ENCODE measurements around the gene ADGRV1.
"Not testable (repeated sequence)": the region's sequence is repeated elsewhere in the genome, so short reads cannot be mapped to it uniquely, and the experiment has no call there.

The ADGRV1 gene

DNA sequence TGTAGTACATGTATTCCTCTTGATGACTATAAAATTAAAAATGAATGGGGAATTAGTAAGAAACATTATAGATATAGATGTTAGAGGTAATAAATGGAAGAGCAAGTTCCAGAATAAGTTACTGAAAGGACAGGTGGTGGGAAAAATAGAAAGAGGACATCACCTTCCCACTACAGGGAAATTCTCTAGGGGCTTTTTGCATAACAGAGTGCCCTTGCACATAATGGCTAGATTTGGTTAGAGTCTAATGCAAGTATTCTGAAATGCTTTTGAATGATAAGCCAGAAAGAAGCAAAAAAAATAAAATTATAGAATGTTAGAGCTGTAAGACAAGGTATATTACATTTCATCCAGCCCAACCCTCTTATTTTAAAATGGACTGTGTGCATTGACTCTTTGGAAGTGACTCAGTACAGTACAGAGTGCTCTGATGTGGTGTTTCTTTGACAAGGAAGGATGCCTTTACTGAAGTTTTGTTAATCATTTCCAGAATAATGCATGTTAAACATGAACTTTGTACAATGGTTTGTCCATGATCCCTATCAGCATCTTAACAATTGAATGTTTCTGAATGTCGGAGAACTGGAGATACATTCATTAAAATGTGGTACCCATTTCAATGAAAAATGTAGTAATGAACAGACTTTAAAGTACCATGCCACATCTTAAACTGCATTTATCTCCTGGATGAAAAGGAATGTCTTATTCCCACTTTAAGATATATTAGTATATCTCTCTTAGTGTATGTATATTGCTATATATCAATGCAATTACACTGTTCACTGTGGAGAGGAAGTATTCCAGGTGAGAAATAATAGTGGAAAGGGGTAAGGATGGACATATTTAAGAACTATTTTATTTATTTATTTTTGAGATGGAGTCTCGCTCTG lies 391.1 kb downstream of the ADGRV1 start:
- DNase-seq (ENCODE audit: insufficient read length) (no peak), FAIRE-seq (no peak)
- TF ChIP-seq TAF1 (IDR thresholded peaks at IDR 0.05; ENCODE audit: borderline replicate concordance, low read depth, low read length) (no peak), POLR2AphosphoS5 (IDR thresholded peaks at IDR 0.05; ENCODE audit: low read depth, low read length) (no peak), POLR2A (IDR thresholded peaks at IDR 0.05; ENCODE audit: low read depth, low read length) (no peak)

DNA sequence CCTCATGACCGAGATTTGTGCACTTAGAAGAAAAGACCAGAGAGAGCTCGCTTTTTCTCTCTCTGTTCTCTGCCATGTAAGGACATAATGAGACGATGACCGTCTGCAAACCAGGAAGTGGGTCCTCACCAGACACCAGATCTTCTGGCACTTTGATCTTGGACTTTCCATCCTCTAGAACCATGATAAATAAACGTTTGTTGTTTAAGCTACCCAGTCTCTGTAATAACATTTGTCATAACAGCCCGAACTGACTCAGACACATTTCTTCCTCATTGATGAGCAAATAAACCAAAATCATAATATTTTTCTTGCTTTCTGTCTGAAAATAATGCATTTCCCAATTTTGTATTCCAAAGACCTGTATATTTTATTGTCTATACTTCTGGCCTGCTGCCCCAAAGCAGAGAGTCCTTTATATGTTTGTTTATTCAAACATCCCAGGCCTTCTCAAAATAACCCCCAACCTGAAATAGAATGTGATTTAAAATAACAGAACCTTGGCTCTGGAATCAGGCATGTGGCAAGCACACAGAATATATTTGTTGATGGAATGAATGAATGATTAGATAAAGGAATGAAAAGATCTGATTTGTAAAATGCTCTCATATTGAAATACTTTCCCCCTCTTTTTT lies 396.5 kb downstream of the ADGRV1 start:
- FAIRE-seq, result no peak
- DNase-seq (ENCODE audit: insufficient read length), result no peak
- TF ChIP-seq TAF1 (IDR thresholded peaks at IDR 0.05; ENCODE audit: borderline replicate concordance, low read depth, low read length), result no peak
- TF ChIP-seq POLR2A (IDR thresholded peaks at IDR 0.05; ENCODE audit: low read depth, low read length), result no peak
- TF ChIP-seq POLR2AphosphoS5 (IDR thresholded peaks at IDR 0.05; ENCODE audit: low read depth, low read length), result no peak

DNA sequence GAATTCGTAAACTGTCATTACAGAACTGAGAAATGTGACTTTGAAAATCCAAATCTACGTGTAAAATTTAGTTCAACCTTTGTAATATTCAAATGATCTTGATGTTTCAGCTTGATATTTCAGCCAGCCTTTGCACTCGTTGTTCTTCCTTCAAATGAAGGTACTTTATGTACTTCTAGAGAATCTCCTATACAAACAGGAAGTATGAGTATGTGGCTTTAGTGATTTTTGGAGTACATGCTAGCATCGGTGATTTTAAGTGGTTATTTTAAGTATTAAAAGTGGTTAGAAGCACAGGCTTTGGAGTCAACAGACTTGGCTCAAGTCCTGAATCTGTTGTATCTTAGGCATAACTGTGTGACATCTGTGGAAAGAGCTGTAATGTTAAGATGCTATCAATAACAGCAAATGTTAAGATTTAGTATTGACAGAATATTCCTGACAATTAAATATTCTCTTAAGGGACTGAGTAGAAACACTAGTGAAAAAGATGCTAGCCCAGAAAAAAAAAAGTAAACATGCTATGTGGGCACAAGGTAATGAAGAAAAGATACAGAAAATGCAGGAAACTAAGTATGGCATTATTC lies 398.0 kb downstream of the ADGRV1 start:
- TF ChIP-seq TAF1 (IDR thresholded peaks at IDR 0.05; ENCODE audit: borderline replicate concordance, low read depth, low read length) (no peak), POLR2A (IDR thresholded peaks at IDR 0.05; ENCODE audit: low read depth, low read length) (no peak), POLR2AphosphoS5 (IDR thresholded peaks at IDR 0.05; ENCODE audit: low read depth, low read length) (no peak)
- DNase-seq (ENCODE audit: insufficient read length) (no peak), FAIRE-seq (no peak)

DNA sequence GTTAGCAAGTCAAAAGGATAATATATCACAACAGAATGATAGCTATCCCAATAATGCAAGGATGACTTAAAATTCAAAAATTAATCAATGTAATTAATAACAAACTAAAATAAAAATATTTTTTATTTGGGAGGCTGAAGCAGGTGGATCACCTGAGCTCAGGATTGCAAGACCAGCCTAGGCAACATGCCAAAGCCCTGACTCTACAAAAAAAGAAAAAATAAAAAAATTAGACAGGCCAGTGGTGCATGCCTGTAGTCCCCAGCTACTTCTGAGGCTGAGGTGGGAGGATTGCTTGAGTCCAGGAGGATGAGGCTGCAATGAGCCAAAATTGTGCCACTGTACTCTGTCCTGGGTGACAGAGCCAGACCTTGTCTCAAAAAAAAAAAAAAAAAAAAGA lies 399.3 kb downstream of the ADGRV1 start:
- no peak for DNase-seq (ENCODE audit: insufficient read length)
- FAIRE-seq, result no peak
- TF ChIP-seq TAF1 (IDR thresholded peaks at IDR 0.05; ENCODE audit: borderline replicate concordance, low read depth, low read length) (no peak), POLR2AphosphoS5 (IDR thresholded peaks at IDR 0.05; ENCODE audit: low read depth, low read length) (no peak), POLR2A (IDR thresholded peaks at IDR 0.05; ENCODE audit: low read depth, low read length) (no peak)

DNA sequence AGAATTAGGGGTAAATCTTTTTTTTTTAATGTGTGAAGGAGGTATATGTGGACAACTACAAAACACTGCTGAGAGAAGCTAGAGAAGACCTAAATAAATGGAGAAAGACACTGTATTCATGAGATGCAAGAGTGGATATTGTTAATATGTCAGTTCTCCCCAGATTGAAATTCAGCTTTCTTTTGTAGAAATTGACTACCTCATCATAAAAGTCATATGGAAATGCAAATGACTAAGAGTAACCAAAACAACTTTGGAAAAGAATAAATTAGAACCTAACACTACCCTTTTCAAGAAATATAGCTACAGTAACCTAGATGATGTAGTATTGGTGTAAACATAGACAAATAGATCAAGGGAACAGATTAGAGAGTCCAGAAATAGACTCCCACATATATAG lies 400.7 kb downstream of the ADGRV1 start:
- DNase-seq (ENCODE audit: insufficient read length), result no peak
- no peak for TF ChIP-seq POLR2AphosphoS5 (IDR thresholded peaks at IDR 0.05; ENCODE audit: low read depth, low read length)
- TF ChIP-seq TAF1 (IDR thresholded peaks at IDR 0.05; ENCODE audit: borderline replicate concordance, low read depth, low read length), result no peak
- TF ChIP-seq POLR2A (IDR thresholded peaks at IDR 0.05; ENCODE audit: low read depth, low read length), result no peak
- no peak for FAIRE-seq

DNA sequence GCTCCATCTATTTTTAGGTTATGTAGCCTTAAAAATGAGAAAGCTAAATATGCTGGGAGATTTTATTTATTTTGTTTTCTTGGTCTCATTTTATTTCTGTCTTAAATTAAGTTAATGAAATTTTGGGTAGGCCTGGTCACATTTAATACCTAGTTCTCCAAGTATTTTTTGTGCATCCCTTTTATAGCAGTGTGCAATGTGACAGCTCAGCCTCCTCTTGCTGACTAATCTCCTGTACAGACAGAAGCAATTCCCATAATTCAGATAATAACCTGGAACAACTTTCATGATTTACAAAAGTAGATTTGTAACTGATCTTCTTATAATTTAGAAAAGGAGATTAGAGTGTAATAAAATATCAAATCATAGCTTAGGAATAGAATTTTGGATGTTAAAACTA lies 403.9 kb downstream of the ADGRV1 start:
- DNase-seq (ENCODE audit: insufficient read length) (no peak), FAIRE-seq (no peak)
- TF ChIP-seq POLR2AphosphoS5 (IDR thresholded peaks at IDR 0.05; ENCODE audit: low read depth, low read length) (no peak), POLR2A (IDR thresholded peaks at IDR 0.05; ENCODE audit: low read depth, low read length) (no peak), TAF1 (IDR thresholded peaks at IDR 0.05; ENCODE audit: borderline replicate concordance, low read depth, low read length) (no peak)

DNA sequence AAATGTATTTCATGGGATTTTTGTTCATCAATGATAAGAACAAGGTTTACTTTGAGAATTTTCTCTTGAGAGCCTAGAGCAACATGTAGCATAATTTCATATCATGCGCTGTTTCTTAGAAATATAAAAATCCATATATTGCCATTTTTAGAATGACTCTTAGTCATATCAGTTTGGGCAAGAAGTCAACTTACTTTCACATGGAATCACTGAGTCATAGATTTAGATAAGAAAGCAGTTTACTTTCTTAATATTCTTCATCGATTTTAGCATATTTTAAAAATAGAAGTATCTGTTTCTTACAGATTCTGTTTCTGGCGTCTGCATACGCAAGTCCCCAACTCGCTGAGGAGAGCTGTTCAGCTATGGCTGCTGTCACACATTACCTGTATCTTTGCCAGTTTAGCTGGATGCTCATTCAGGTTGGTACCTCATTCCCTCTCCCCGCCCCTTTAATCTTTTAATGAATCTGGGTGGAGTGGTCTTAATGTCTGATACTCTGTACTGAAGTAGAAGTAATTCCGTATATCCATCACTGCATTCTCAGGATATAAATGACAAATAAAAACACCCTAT lies 406.6 kb downstream of the ADGRV1 start:
- DNase-seq (ENCODE audit: insufficient read length), result no peak
- TF ChIP-seq POLR2AphosphoS5 (IDR thresholded peaks at IDR 0.05; ENCODE audit: low read depth, low read length), result no peak
- TF ChIP-seq TAF1 (IDR thresholded peaks at IDR 0.05; ENCODE audit: borderline replicate concordance, low read depth, low read length), result no peak
- no peak for TF ChIP-seq POLR2A (IDR thresholded peaks at IDR 0.05; ENCODE audit: low read depth, low read length)
- no peak for FAIRE-seq

DNA sequence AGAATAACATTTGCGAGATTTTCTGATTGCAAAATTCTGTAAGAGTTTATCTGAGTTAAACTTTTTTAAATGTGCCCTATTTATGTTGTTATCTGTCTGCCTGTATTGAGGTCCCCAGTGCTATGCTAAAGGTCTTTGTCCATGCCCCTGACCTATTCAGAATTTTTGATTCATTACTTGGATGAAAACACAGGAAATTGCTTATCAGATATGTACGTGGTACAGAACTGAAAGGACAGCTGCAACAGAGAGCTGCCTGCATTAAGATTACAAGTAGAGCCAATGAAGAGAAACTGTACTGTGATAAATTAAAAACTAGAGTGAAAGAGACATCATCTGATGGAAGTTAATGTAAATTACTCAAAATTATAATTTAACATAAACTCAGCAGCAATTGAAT lies 408.8 kb downstream of the ADGRV1 start:
- TF ChIP-seq POLR2A (IDR thresholded peaks at IDR 0.05; ENCODE audit: low read depth, low read length) (no peak), TAF1 (IDR thresholded peaks at IDR 0.05; ENCODE audit: borderline replicate concordance, low read depth, low read length) (no peak), POLR2AphosphoS5 (IDR thresholded peaks at IDR 0.05; ENCODE audit: low read depth, low read length) (no peak)
- FAIRE-seq (no peak), DNase-seq (ENCODE audit: insufficient read length) (no peak)

DNA sequence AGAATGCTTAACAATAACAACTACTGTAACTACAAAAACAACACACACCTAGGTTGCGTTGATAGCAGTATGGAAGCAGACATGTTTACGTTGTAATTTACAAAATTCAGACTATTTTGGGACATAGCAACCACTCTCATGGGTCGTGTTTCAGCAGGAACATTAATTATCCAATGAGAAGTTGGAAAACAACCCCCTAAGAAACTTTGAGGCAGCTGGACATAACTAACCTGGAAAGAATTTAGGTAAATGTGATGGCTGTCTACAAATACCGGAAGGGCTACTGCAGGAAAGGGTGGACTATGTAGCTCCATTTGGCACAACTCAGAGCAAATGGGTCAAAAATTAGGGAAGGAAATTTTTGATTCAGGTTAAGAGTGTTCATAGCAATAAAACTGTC lies 409.3 kb downstream of the ADGRV1 start:
- DNase-seq (ENCODE audit: insufficient read length), result no peak
- no peak for FAIRE-seq
- TF ChIP-seq POLR2A (IDR thresholded peaks at IDR 0.05; ENCODE audit: low read depth, low read length) (no peak), TAF1 (IDR thresholded peaks at IDR 0.05; ENCODE audit: borderline replicate concordance, low read depth, low read length) (no peak), POLR2AphosphoS5 (IDR thresholded peaks at IDR 0.05; ENCODE audit: low read depth, low read length) (no peak)

DNA sequence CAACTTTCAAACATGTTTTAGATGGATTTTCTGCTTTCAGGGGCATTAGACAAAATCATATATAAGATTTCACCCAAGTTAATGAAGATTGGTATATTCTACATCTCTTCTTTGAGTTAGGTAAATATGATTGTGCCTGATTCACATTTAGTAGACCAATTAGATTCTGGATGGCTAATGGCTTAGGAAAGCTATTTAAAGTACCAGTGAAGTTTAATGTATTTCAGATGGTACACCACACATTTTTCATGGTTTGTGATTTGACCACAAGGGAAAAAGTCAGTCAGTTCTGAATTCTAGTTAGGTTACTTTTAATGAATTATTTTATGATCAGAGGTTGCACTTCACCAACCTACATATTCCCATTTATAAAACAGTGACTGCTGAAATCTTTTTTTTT lies 409.7 kb downstream of the ADGRV1 start:
- no peak for TF ChIP-seq TAF1 (IDR thresholded peaks at IDR 0.05; ENCODE audit: borderline replicate concordance, low read depth, low read length)
- no peak for TF ChIP-seq POLR2AphosphoS5 (IDR thresholded peaks at IDR 0.05; ENCODE audit: low read depth, low read length)
- no peak for TF ChIP-seq POLR2A (IDR thresholded peaks at IDR 0.05; ENCODE audit: low read depth, low read length)
- FAIRE-seq (no peak), DNase-seq (ENCODE audit: insufficient read length) (no peak)

DNA sequence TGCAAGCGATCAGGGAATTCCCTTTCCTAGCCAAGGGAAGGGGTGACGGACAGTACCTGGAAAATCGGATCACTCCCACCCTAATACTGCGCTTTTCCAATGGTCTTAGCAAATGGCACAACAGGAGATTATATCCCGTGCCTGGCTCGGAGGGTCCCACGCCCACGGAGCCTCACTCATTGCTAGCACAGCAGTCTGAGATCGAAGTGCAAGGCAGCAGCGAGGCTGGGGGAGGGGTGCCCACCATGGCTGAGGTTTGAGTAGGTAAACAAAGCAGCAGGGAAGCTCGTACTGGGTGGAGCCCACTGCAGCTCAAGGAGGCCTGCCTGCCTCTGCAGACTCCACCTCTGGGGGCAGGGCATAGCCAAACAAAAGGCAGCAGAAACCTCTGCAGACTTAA lies 411.3 kb downstream of the ADGRV1 start:
- DNase-seq (ENCODE audit: insufficient read length); FAIRE-seq: not testable (repeated sequence)
